GM13976 (cell line): ENCODE data around the gene NAA38.

Experiments
- DNase-seq: peaks from one replicate; pipeline ENCODE4 v3.0.0; 2012; ENCODE audit warnings: low spot score
- CTCF ChIP-seq: IDR thresholded peaks from 2 replicates; pipeline ENCODE4 v1.5.1; 2012; ENCODE audit warnings: borderline replicate concordance, mild to moderate bottlenecking; ENCODE audit not compliant: insufficient read depth; ENCODE audit errors: extremely low read depth, missing control alignments, control extremely low read depth
- in situ Hi-C: fragments of 300-500 bp; cut with MboI; formaldehyde crosslinking; loops from one replicate; pipeline ENCODE4 v1.12.0; 2022; ENCODE audit warnings: low sequenced_read_pairs, mixed read lengths, inconsistent platforms; ENCODE audit not compliant: unreplicated experiment

Gene NAA38

GRCh38 chr17:7893187-7893880, 36.0 kb upstream of the NAA38 start:
- DNase-seq = no peak
- TF ChIP-seq CTCF = no peak
- in situ Hi-C loops = no loop called here

GRCh38 chr17:7889166-7889955, 32.0 kb upstream of the NAA38 start:
- in situ Hi-C loops = no loop called here
- TF ChIP-seq CTCF = no peak
- no peak for DNase-seq

GRCh38 chr17:7888184-7888920, 31.0 kb upstream of the NAA38 start, which contains the start of gene CHD3:
Gene CHD3 (plus strand): TSS chr17:7888789. CDS start chr17:7889001, 212 bp downstream.
- no peak for DNase-seq
- in situ Hi-C loops = no loop called here
- TF ChIP-seq CTCF = no peak

GRCh38 chr17:7887482-7888183, 30.3 kb upstream of the NAA38 start:
- no peak for TF ChIP-seq CTCF
- peak; percentile 93 for DNase-seq
- in situ Hi-C loops = no loop called here

GRCh38 chr17:7887038-7887481, 29.7 kb upstream of the NAA38 start:
- in situ Hi-C loops = no loop called here
- DNase-seq = no peak
- no peak for TF ChIP-seq CTCF
